Kidney capillary endothelial cell (primary cell): ENCODE results near the gene PCID2.
"Not testable (repeated sequence)": the region's sequence is repeated elsewhere in the genome, so short reads cannot be mapped to it uniquely, and the experiment has no call there.

Source experiments
- DNase-seq: peaks from one replicate; pipeline ENCODE4 v3.0.0-alpha.2; 2018; ENCODE audit warnings: low spot score

Gene PCID2

GRCh38 chr13:113164492-113164891 is 44.0 kb downstream of the PCID2 start:
- no peak for DNase-seq

GRCh38 chr13:113162783-113163685 is 45.4 kb downstream of the PCID2 start:
- no peak for DNase-seq

GRCh38 chr13:113161975-113162374 is 46.5 kb downstream of the PCID2 start:
- DNase-seq = not testable (repeated sequence)

GRCh38 chr13:113161433-113161832 is 47.0 kb downstream of the PCID2 start:
- DNase-seq = no peak

GRCh38 chr13:113160983-113161382 is 47.5 kb downstream of the PCID2 start:
- no peak for DNase-seq

GRCh38 chr13:113159701-113160100 is 48.8 kb downstream of the PCID2 start:
- no peak for DNase-seq

GRCh38 chr13:113158946-113159345 is 49.5 kb downstream of the PCID2 start:
- no peak for DNase-seq

GRCh38 chr13:113157929-113158747 is 50.3 kb downstream of the PCID2 start, which contains the start of gene PROZ:
PROZ (plus strand) TSS chr13:113158648; CDS start chr13:113158661, 13 bp downstream.
- no peak for DNase-seq

GRCh38 chr13:113157206-113157928 is 51.1 kb downstream of the PCID2 start:
- peak; percentile 15 for DNase-seq

- DNase-seq = no peak
Observed at GRCh38 chr13:113155982-113156655, 52.4 kb downstream of the PCID2 start.

GRCh38 chr13:113155201-113155600 is 53.3 kb downstream of the PCID2 start:
- no peak for DNase-seq

GRCh38 chr13:113153810-113154748 is 54.4 kb downstream of the PCID2 start:
- peak; percentile 45 for DNase-seq

GRCh38 chr13:113152984-113153809 is 55.3 kb downstream of the PCID2 start:
- no peak for DNase-seq

GRCh38 chr13:113152691-113152983 is 55.8 kb downstream of the PCID2 start:
- no peak for DNase-seq

- DNase-seq = no peak
Observed at GRCh38 chr13:113151745-113152690, 56.5 kb downstream of the PCID2 start.

- DNase-seq = no peak
Observed at GRCh38 chr13:113150550-113151365, 57.7 kb downstream of the PCID2 start.

GRCh38 chr13:113149711-113150549 is 58.5 kb downstream of the PCID2 start:
- DNase-seq = no peak
